ENCODE data around the gene LPP. TPM values are rescaled to one million over a fixed set of nuclear protein-coding genes. Genes with fewer than 3 reads are reported as not detected.

LPP gene
- total and polyA plus RNA-seq, 8 donors = 23.1 to 220 (median 26.7) TPM

DNA sequence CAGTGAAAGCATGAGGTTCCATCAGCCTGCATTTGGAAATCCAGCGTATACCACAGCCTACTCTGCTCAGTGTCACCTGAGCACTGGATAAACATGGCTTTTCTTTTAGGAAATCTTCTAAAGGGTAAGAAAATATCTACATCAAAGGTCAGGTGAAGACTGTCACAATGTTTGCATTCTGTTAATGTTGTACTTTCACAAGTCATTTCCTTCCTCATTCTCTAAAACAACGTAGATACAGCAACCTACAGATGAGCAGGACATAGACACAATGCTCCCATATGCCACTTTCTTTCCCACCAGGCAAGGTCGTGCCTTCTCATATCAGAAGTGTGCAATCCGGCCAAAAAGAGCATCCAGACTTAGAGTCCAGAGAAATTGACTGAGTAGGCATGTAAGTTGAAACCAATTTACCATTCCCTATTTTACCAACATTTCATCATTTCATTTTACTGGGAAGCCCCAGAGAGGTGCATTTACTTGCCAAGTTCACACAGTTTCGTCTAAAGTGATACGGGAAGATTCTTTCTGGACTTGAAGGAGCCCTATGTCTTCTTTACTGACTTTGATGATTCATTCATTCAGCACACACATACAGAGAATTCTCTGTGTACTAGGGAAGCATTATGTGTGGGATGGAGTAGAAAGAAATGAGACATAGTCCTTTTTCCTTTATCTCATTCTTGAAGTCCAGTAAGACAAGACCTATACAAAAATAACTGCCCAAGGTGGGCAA is 30.6 kb upstream of the LPP start:
- no peaks in the 10 kb centered on the region for H3K9me3 ChIP-seq
- no peak overlapping the region for H3K4me3 ChIP-seq
- DNase-seq (no peak), ATAC-seq (peak; percentile 26)
- intact Hi-C loops (cut with DNase I) = no loop called here
- no peaks in the 10 kb centered on the region for H3K36me3 ChIP-seq
- peaks cover 0 to 25% of the 10 kb centered on the region in 2 donors for H3K4me1 ChIP-seq
- H3K27me3 ChIP-seq = no peaks in the 10 kb centered on the region
- peak overlapping the region in 1 of 2 donors; percentile 83 for H3K27ac ChIP-seq
- TF ChIP-seq, protein P1, sequence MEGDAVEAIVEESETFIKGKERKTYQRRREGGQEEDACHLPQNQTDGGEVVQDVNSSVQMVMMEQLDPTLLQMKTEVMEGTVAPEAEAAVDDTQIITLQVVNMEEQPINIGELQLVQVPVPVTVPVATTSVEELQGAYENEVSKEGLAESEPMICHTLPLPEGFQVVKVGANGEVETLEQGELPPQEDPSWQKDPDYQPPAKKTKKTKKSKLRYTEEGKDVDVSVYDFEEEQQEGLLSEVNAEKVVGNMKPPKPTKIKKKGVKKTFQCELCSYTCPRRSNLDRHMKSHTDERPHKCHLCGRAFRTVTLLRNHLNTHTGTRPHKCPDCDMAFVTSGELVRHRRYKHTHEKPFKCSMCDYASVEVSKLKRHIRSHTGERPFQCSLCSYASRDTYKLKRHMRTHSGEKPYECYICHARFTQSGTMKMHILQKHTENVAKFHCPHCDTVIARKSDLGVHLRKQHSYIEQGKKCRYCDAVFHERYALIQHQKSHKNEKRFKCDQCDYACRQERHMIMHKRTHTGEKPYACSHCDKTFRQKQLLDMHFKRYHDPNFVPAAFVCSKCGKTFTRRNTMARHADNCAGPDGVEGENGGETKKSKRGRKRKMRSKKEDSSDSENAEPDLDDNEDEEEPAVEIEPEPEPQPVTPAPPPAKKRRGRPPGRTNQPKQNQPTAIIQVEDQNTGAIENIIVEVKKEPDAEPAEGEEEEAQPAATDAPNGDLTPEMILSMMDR (IDR thresholded peaks at IDR 0.05) = no peak

GRCh38 chr3:188124184-188124583 is 29.8 kb upstream of the LPP start:
- H3K9me3 ChIP-seq = no peaks in the 10 kb centered on the region
- TF ChIP-seq, protein P1 (IDR thresholded peaks at IDR 0.05) = no peak
- H3K27me3 ChIP-seq = no peaks in the 10 kb centered on the region
- DNase-seq = no peak
- H3K27ac ChIP-seq = peak overlapping the region in 1 of 2 donors; percentile 83
- no peak overlapping the region for H3K4me3 ChIP-seq
- H3K4me1 ChIP-seq = peaks cover 0 to 25% of the 10 kb centered on the region in 2 donors
- ATAC-seq = no peak
- no peaks in the 10 kb centered on the region for H3K36me3 ChIP-seq
- intact Hi-C loops (cut with DNase I) = no loop called here

DNA sequence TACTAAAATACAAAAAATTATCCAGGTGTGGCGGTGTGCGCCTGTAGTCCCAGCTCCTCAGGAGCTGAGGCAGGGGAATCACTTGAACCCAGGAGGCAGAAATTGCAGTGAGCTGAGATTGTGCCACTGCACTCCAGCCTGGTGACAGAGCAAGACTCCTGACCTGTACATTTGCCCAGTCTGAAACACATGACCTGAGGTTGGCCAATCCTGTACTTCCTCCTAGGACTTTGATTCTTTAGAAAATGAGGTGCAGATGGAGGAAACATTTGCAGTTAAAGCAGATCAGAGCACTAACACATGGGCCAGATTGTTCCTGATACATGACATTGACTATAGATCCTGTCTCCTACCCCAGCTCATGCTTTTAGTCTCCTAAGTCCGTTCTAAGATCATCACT is 28.9 kb upstream of the LPP start:
- ATAC-seq (no peak), DNase-seq (peak in 1 of 4 donors; percentile 37)
- Histone ChIP-seq H3K27ac (peak overlapping the region in 1 of 2 donors; percentile 83), H3K9me3 (no peaks in the 10 kb centered on the region), H3K36me3 (no peaks in the 10 kb centered on the region), H3K27me3 (no peaks in the 10 kb centered on the region), H3K4me3 (no peak overlapping the region), H3K4me1 (peaks cover 0 to 25% of the 10 kb centered on the region in 2 donors)
- TF ChIP-seq, protein P1 (IDR thresholded peaks at IDR 0.05) = no peak
- intact Hi-C loops (cut with DNase I) = no loop called here

GRCh38 chr3:188126276-188126675 is 27.7 kb upstream of the LPP start:
- H3K27ac ChIP-seq = no peak overlapping the region
- H3K4me3 ChIP-seq = no peak overlapping the region
- DNase-seq = no peak
- peaks cover 0 to 25% of the 10 kb centered on the region in 2 donors for H3K4me1 ChIP-seq
- no peaks in the 10 kb centered on the region for H3K36me3 ChIP-seq
- ATAC-seq = no peak
- no peaks in the 10 kb centered on the region for H3K27me3 ChIP-seq
- intact Hi-C loops (cut with DNase I) = no loop called here
- TF ChIP-seq, protein P1 (IDR thresholded peaks at IDR 0.05) = no peak
- H3K9me3 ChIP-seq = no peaks in the 10 kb centered on the region

DNA sequence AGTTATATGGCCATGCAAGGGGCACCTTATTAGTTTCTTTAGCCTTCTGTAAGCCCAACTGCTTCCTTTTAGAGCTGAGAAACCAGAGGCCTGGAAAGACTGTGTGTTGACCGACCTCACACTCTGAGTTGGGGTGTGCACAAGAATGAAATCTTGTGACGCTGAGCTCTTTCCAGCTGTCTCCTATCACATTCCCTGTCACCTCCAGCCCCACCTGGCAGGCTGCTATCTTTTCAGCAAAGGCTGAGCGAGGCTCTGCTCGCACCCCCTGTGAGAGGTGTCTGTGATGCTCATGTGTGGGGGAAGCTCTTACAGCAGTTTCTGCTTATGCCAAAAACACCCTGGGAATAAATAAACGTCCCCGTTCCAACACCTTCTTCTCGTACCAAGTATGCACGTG is 27.0 kb upstream of the LPP start:
- H3K4me3 ChIP-seq = no peak overlapping the region
- no peaks in the 10 kb centered on the region for H3K36me3 ChIP-seq
- H3K4me1 ChIP-seq = peaks cover 0 to 25% of the 10 kb centered on the region in 2 donors
- no peaks in the 10 kb centered on the region for H3K9me3 ChIP-seq
- intact Hi-C loops (cut with DNase I) = no loop called here
- TF ChIP-seq, protein P1 (IDR thresholded peaks at IDR 0.05) = no peak
- DNase-seq = no peak
- ATAC-seq = no peak
- no peak overlapping the region for H3K27ac ChIP-seq
- no peaks in the 10 kb centered on the region for H3K27me3 ChIP-seq

Measured in left lung (tissue), 10 donors.